Karpas-422 (cell line): ENCODE measurements around the gene BACH2. TPM values are rescaled to one million over a fixed set of nuclear protein-coding genes. Genes with fewer than 3 reads are reported as not detected.

ENCODE experiments used
- DNase-seq: peaks from one replicate; pipeline ENCODE4 v3.0.0-alpha.2; 2015
- H2AFZ ChIP-seq: fragments of 200-600 bp; sonication (generic); 2 replicates; pipeline ENCODE4 v1.6.1; 2014; ENCODE audit warnings: antibody characterized with exemption, low read length, mixed read lengths
- H3K27ac ChIP-seq: fragments of 200-600 bp; sonication (generic); 2 replicates; pipeline ENCODE4 v1.5.1; 2014; ENCODE audit warnings: mild to moderate bottlenecking, low read length, moderate library complexity
- H3K27me3 ChIP-seq: fragments of 200-600 bp; sonication (generic); 2 replicates; pipeline ENCODE4 v1.6.1; 2014; ENCODE audit warnings: low read length, mixed read lengths
- H3K36me3 ChIP-seq: fragments of 200-600 bp; sonication (generic); 2 replicates; pipeline ENCODE4 v1.6.1; 2014; ENCODE audit warnings: low read length, mixed read lengths; ENCODE audit not compliant: insufficient read depth
- H3K4me1 ChIP-seq: fragments of 200-600 bp; sonication (generic); 2 replicates; pipeline ENCODE4 v1.6.1; 2014; ENCODE audit warnings: mild to moderate bottlenecking, low read length, mixed read lengths
- H3K4me2 ChIP-seq: fragments of 200-600 bp; sonication (generic); 2 replicates; pipeline ENCODE4 v1.6.1; 2014; ENCODE audit warnings: low read length, low read depth, mild to moderate bottlenecking; ENCODE audit not compliant: poor library complexity, severe bottlenecking
- H3K4me3 ChIP-seq: fragments of 200-600 bp; sonication (generic); 2 replicates; pipeline ENCODE4 v1.5.1; 2014; ENCODE audit warnings: mild to moderate bottlenecking, antibody characterized with exemption, low read length, mixed read lengths
- H3K79me2 ChIP-seq: fragments of 200-600 bp; sonication (generic); 2 replicates; pipeline ENCODE4 v1.6.1; 2014; ENCODE audit warnings: mild to moderate bottlenecking, low read length, mixed read lengths
- H3K9ac ChIP-seq: fragments of 200-600 bp; sonication (generic); 2 replicates; pipeline ENCODE4 v1.6.0; 2014; ENCODE audit warnings: low read length
- H3K9me2 ChIP-seq: fragments of 200-600 bp; sonication (generic), shearing (Covaris generic); replicated peaks from 2 replicates; pipeline ENCODE4 v1.6.0; 2014; ENCODE audit warnings: mild to moderate bottlenecking, low read length, moderate library complexity; ENCODE audit not compliant: insufficient read depth
- H3K9me3 ChIP-seq: fragments of 300-700, 200-600 bp; sonication (generic); 2 replicates; pipeline ENCODE4 v1.6.1; 2014; ENCODE audit warnings: low read length, mixed read lengths
- H4K20me1 ChIP-seq: fragments of 200-600 bp; sonication (generic); 2 replicates; pipeline ENCODE4 v1.6.1; 2014; ENCODE audit warnings: mild to moderate bottlenecking, antibody characterized with exemption, low read length, low read depth; ENCODE audit not compliant: insufficient read depth
- total RNA-seq: library from RNA; depleted of rRNA; stranded (reverse); fragments of >200 nt; shearing (Covaris generic); gene quantifications from 2 replicates; pipeline ENCODE4 v1.2.3, GENCODE V29; 2014; ENCODE audit warnings: low replicate concordance

Gene BACH2
- total RNA-seq, 1 experiment from 2014 or later: 3.2 TPM

DNA sequence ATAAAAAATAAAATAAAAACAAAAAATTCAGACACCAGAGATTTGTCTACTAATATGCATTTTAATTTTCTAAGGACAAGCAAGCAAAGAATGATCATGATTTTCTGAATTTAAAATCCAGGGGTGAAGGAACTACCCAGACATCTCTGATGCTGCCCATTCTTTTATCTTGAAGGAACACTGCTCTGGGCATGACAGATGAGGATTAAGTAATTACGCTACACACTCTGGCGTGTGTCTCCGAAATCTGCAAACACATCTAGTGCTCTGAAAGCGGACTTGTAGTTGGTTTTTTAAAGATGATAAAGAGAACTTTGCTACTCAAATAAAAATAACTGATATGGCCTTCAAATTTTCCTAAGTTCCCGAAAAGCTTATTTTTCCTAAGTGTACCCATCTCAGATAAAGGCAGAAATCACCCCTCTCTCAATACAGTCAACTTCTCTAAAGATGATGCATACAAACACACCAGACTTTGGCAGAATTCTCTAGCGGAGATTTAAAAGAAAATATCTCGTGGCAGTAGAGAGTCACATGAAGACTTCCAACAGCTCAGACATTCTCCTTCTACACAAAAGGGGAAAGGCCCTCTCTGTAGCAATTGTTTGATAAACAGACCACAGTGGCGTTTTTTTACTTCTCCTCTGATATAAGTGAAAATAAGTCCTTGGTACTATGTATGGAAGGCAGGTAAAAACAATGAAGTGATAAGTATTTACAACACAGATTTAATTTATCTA, 133.8 kb downstream of the BACH2 start:
- Histone ChIP-seq H3K9me3 (no peaks in the 10 kb centered on the region), H3K79me2 (no peaks in the 10 kb centered on the region), H3K4me2 (no peak overlapping the region), H2AFZ (no peak overlapping the region), H4K20me1 (no peaks in the 10 kb centered on the region), H3K4me1 (no peaks in the 10 kb centered on the region), H3K9me2 (no peaks in the 10 kb centered on the region), H3K27ac (no peak overlapping the region), H3K36me3 (no peaks in the 10 kb centered on the region), H3K4me3 (no peak overlapping the region), H3K27me3 (no peaks in the 10 kb centered on the region), H3K9ac (no peak overlapping the region)
- no peak for DNase-seq

DNA sequence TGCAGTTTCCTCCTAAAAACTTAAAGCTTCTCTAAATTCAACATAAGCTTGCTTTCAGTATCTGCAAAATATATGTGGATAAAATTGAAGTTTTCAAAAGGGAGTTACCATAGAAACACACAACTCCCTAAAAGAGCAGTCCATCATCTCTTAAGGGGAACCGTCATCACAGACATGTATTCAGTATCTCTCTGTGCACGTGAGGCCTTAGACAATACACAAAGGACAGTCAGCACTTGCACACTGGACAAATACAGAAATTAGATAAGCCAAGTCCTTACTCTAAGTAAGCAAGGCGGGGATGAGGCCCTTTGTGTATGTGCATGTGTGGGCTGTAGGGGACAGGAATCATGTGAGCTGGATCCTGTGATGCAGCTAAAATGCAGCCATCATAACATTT, 136.6 kb downstream of the BACH2 start:
- no peaks in the 10 kb centered on the region for H3K9me3 ChIP-seq
- no peak overlapping the region for H2AFZ ChIP-seq
- DNase-seq: no peak
- no peak overlapping the region for H3K4me3 ChIP-seq
- H3K27me3 ChIP-seq: no peaks in the 10 kb centered on the region
- H3K4me2 ChIP-seq: no peak overlapping the region
- H3K27ac ChIP-seq: no peak overlapping the region
- H3K79me2 ChIP-seq: no peaks in the 10 kb centered on the region
- no peak overlapping the region for H3K9ac ChIP-seq
- no peaks in the 10 kb centered on the region for H3K4me1 ChIP-seq
- H4K20me1 ChIP-seq: no peaks in the 10 kb centered on the region
- no peaks in the 10 kb centered on the region for H3K36me3 ChIP-seq
- H3K9me2 ChIP-seq: no peaks in the 10 kb centered on the region

DNA sequence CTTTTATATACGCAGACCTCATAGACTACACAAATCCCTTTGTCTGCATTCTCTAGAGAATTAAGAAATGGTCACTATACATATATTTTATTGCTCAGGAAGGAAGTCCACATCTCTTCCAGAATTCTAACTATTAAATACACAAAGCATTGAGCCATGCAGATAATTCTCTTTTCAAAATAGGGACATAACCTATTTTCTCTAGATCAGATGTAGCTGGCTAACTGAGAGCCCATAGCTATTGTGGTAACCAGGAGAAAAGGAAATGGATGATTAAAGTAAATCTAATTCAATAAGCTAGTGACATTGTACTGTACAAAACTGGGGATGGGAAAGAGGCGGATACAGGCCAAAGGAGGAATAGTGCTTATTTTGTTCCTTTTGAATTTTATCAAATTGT, 137.2 kb downstream of the BACH2 start:
- no peak overlapping the region for H3K4me3 ChIP-seq
- H3K4me2 ChIP-seq: no peak overlapping the region
- no peaks in the 10 kb centered on the region for H3K79me2 ChIP-seq
- H3K27ac ChIP-seq: no peak overlapping the region
- no peaks in the 10 kb centered on the region for H3K9me2 ChIP-seq
- no peak overlapping the region for H3K9ac ChIP-seq
- H3K9me3 ChIP-seq: no peaks in the 10 kb centered on the region
- no peaks in the 10 kb centered on the region for H3K36me3 ChIP-seq
- H3K4me1 ChIP-seq: no peaks in the 10 kb centered on the region
- no peaks in the 10 kb centered on the region for H3K27me3 ChIP-seq
- H4K20me1 ChIP-seq: no peaks in the 10 kb centered on the region
- no peak overlapping the region for H2AFZ ChIP-seq
- no peak for DNase-seq

DNA sequence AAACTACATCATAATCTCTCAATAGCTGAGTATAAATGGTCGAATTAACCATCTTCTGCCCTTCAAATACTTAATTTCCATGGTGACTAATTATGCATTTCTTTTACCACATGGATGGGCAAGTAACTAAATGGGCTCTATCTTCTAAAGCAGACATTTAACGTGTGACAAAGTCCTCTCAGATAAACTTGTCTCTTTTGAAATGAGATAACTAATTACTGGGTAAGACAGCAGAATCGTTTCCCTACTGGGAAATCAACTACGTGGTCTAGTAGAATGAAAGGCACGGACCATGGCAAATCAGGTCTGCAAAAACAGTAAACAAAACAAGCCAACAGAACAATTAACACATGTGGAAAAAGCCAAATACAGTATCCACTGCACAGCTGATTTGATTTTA, 137.7 kb downstream of the BACH2 start:
- H3K27me3 ChIP-seq: no peaks in the 10 kb centered on the region
- H2AFZ ChIP-seq: no peak overlapping the region
- DNase-seq: no peak
- H3K79me2 ChIP-seq: no peaks in the 10 kb centered on the region
- no peaks in the 10 kb centered on the region for H3K9me2 ChIP-seq
- no peaks in the 10 kb centered on the region for H3K36me3 ChIP-seq
- H3K4me1 ChIP-seq: no peaks in the 10 kb centered on the region
- H3K9me3 ChIP-seq: no peaks in the 10 kb centered on the region
- H4K20me1 ChIP-seq: no peaks in the 10 kb centered on the region
- H3K27ac ChIP-seq: no peak overlapping the region
- no peak overlapping the region for H3K4me3 ChIP-seq
- H3K9ac ChIP-seq: no peak overlapping the region
- H3K4me2 ChIP-seq: no peak overlapping the region

- Histone ChIP-seq H3K9ac (no peak overlapping the region), H3K9me2 (no peaks in the 10 kb centered on the region), H3K27ac (no peak overlapping the region), H3K4me1 (no peaks in the 10 kb centered on the region), H3K79me2 (no peaks in the 10 kb centered on the region), H3K36me3 (no peaks in the 10 kb centered on the region), H3K4me3 (no peak overlapping the region), H3K9me3 (no peaks in the 10 kb centered on the region), H4K20me1 (no peaks in the 10 kb centered on the region), H3K27me3 (no peaks in the 10 kb centered on the region), H3K4me2 (no peak overlapping the region), H2AFZ (no peak overlapping the region)
- DNase-seq: no peak
Measured at GRCh38 chr6:90157441-90157840, 139.2 kb downstream of the BACH2 start.

GRCh38 chr6:90156861-90157260, 139.8 kb downstream of the BACH2 start:
- H3K4me2 ChIP-seq: no peak overlapping the region
- no peaks in the 10 kb centered on the region for H3K79me2 ChIP-seq
- H3K4me3 ChIP-seq: no peak overlapping the region
- DNase-seq: no peak
- no peaks in the 10 kb centered on the region for H4K20me1 ChIP-seq
- no peaks in the 10 kb centered on the region for H3K27me3 ChIP-seq
- no peak overlapping the region for H3K27ac ChIP-seq
- H3K36me3 ChIP-seq: no peaks in the 10 kb centered on the region
- no peaks in the 10 kb centered on the region for H3K9me3 ChIP-seq
- no peak overlapping the region for H3K9ac ChIP-seq
- H2AFZ ChIP-seq: no peak overlapping the region
- no peaks in the 10 kb centered on the region for H3K4me1 ChIP-seq
- no peaks in the 10 kb centered on the region for H3K9me2 ChIP-seq

DNA sequence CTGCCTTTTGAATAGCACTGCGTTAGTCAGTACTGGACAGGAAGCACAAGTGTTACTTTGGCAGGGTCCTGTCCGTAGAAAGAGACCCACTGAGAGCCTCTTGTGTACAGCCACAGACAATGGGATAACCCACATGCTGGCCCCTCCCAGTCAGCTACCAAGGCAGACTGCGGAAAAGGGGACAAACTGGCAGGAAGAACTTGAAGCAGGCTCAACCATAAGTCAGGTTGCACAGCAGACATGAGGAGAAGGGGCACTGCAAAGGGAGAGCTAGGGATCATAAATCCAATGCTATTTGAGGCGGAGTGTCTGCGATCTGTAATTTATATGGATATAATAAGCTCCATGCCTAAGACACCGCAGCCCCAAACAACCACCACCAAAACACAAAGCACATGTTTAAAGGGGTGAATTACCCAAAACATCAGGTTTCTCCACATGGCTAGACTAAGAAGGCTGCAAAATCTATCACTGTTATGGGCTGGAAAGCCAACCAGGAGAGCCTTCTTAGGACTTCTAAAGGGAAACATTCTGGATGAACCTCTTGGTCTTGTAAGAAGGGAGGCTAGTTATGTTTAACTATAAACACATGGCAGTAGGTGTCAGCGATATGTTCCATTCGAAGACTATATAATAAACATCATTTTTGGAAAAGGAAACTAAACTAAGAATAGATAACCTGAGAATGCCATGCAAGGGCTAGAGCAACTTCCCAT, 141.7 kb downstream of the BACH2 start:
- no peaks in the 10 kb centered on the region for H3K9me3 ChIP-seq
- H4K20me1 ChIP-seq: no peaks in the 10 kb centered on the region
- H3K9me2 ChIP-seq: no peaks in the 10 kb centered on the region
- H3K27ac ChIP-seq: no peak overlapping the region
- no peaks in the 10 kb centered on the region for H3K27me3 ChIP-seq
- H3K9ac ChIP-seq: no peak overlapping the region
- no peaks in the 10 kb centered on the region for H3K79me2 ChIP-seq
- no peak for DNase-seq
- no peak overlapping the region for H2AFZ ChIP-seq
- no peaks in the 10 kb centered on the region for H3K4me1 ChIP-seq
- H3K4me2 ChIP-seq: no peak overlapping the region
- H3K4me3 ChIP-seq: no peak overlapping the region
- no peaks in the 10 kb centered on the region for H3K36me3 ChIP-seq

GRCh38 chr6:90151576-90152422, 144.8 kb downstream of the BACH2 start:
- Histone ChIP-seq H3K4me3 (no peak overlapping the region), H3K9ac (no peak overlapping the region), H3K4me2 (no peak overlapping the region), H3K9me2 (no peaks in the 10 kb centered on the region), H4K20me1 (no peaks in the 10 kb centered on the region), H3K27ac (no peak overlapping the region), H3K4me1 (peaks cover 1% of the 10 kb centered on the region; the same call in 1 of the 2 replicates), H3K79me2 (no peaks in the 10 kb centered on the region), H3K9me3 (no peaks in the 10 kb centered on the region), H3K27me3 (no peaks in the 10 kb centered on the region), H2AFZ (no peak overlapping the region), H3K36me3 (no peaks in the 10 kb centered on the region)
- no peak for DNase-seq
